Endothelial cell of umbilical vein (primary cell): ENCODE measurements around the gene STK17B. TPM values are rescaled to one million over a fixed set of nuclear protein-coding genes. Genes with fewer than 3 reads are reported as not detected.

Experiments
- BruUV-seq: library from RNA; stranded (reverse); fragments of 400-500 nt; replicated peaks from 2 replicates; lab custom pipeline; 2021; lab: Mats Ljungman, UMichigan
- CTCF ChIA-PET: fragments of 300-600, 350-600 bp; sonication (Branson Sonifier 250); formaldehyde crosslinking; loops from one replicate; lab custom pipeline; 2021; ENCODE audit warnings: antibody characterized with exemption, inconsistent platforms; lab: Charles Lee
- POLR2A ChIA-PET: fragments of 300-600, 350-600 bp; sonication (Branson Sonifier 250); formaldehyde crosslinking; loops from one replicate; lab custom pipeline; 2021; ENCODE audit warnings: antibody characterized with exemption, inconsistent platforms; lab: Charles Lee
- DNase-seq: peaks from one replicate; pipeline ENCODE4 v3.0.0-alpha.2; 2011; ENCODE audit warnings: low read depth, low spot score
- FAIRE-seq: peaks from 2 replicates; lab custom pipeline; 2011; peaks lifted over from hg19 to GRCh38; lab: Jason Lieb, UNC
- H2AFZ ChIP-seq: 2 replicates; pipeline ENCODE4 v1.6.0; 2012; ENCODE audit warnings: low read depth, low read length, control low read depth, inconsistent platforms
- H3K27ac ChIP-seq: 2 replicates; pipeline ENCODE4 v1.5.1; 2011; ENCODE audit warnings: low read depth, mild to moderate bottlenecking, control low read depth, low read length, moderate library complexity; ENCODE audit not compliant: insufficient read depth
- H3K27me3 ChIP-seq, 2 experiments: 2 replicates each; pipeline versions ENCODE4 v1.6.0 to v1.6.1; 2011; ENCODE audit warnings: low read length in 2 of 2, mixed read lengths in 1 of 2; ENCODE audit not compliant: control insufficient read depth in 2 of 2, insufficient read depth in 2 of 2
- H3K36me3 ChIP-seq, 2 experiments: 2 replicates in 1 of 2; 3 replicates in 1 of 2; pipeline ENCODE4 v1.5.1; 2011; ENCODE audit warnings: low read length in 2 of 2, mild to moderate bottlenecking in 1 of 2, moderate library complexity in 1 of 2; ENCODE audit not compliant: control insufficient read depth in 2 of 2, insufficient read depth in 2 of 2; ENCODE audit errors: extremely low read depth in 1 of 2
- H3K4me1 ChIP-seq: 3 replicates; pipeline ENCODE4 v1.5.1; 2011; ENCODE audit warnings: mild to moderate bottlenecking, low read length; ENCODE audit not compliant: control insufficient read depth, insufficient read depth; ENCODE audit errors: extremely low read depth
- H3K4me2 ChIP-seq: 2 replicates; pipeline ENCODE4 v1.6.1; 2011; ENCODE audit warnings: low read length, control low read depth, mixed read lengths; ENCODE audit not compliant: insufficient read depth
- H3K4me3 ChIP-seq, 3 experiments: fragments of 200-600 bp in 1 of 3; sonication (generic), shearing (Covaris generic) in 1 of 3; replicated peaks in 1 of 3; 2 replicates each; pipeline ENCODE4 v1.5.1; 2011 to 2016; ENCODE audit warnings: control low read depth in 3 of 3, low read length in 3 of 3, mild to moderate bottlenecking in 2 of 3, inconsistent platforms in 1 of 3, low read depth in 1 of 3, moderate library complexity in 1 of 3; ENCODE audit not compliant: insufficient read depth in 1 of 3
- H3K79me2 ChIP-seq: 2 replicates; pipeline ENCODE4 v1.6.0; 2012; ENCODE audit warnings: low read length, inconsistent platforms; ENCODE audit not compliant: control insufficient read depth, insufficient read depth
- H3K9ac ChIP-seq: replicated peaks from 2 replicates; pipeline ENCODE3; 2011; ENCODE audit warnings: low read length, control low read depth; ENCODE audit not compliant: insufficient read depth; ENCODE audit errors: extremely low read depth
- H3K9me1 ChIP-seq: replicated peaks from 3 replicates; pipeline ENCODE4 v1.6.0; 2011; ENCODE audit warnings: mild to moderate bottlenecking, low read length; ENCODE audit not compliant: control insufficient read depth, insufficient read depth; ENCODE audit errors: extremely low read depth
- H3K9me3 ChIP-seq: replicated peaks from 2 replicates; pipeline ENCODE4 v1.5.1; 2012; ENCODE audit warnings: low read length, inconsistent platforms; ENCODE audit not compliant: control insufficient read depth, insufficient read depth
- H4K20me1 ChIP-seq: replicated peaks from 2 replicates; pipeline ENCODE3; 2011; ENCODE audit warnings: mild to moderate bottlenecking, low read length; ENCODE audit not compliant: control insufficient read depth, insufficient read depth; ENCODE audit errors: extremely low read depth
- CTCF ChIP-seq, 2 donors: IDR thresholded peaks; 1 replicate in 1 of 2; 2 replicates in 1 of 2; pipeline ENCODE4 v1.5.1; 2011; ENCODE audit warnings: low read length in 2 of 2, mild to moderate bottlenecking in 2 of 2, moderate library complexity in 2 of 2, control low read depth in 1 of 2, inconsistent platforms in 1 of 2, low read depth in 1 of 2; ENCODE audit not compliant: insufficient read depth in 1 of 2; ENCODE audit errors: extremely low read depth in 1 of 2
- EZH2 ChIP-seq: IDR thresholded peaks from 2 replicates; pipeline ENCODE4 v1.6.1; 2012; ENCODE audit warnings: borderline replicate concordance, low read depth, mild to moderate bottlenecking, moderate library complexity, low read length, inconsistent platforms; ENCODE audit not compliant: severe bottlenecking
- FOS ChIP-seq: IDR thresholded peaks from 2 replicates; pipeline ENCODE4 v1.6.1; 2011; ENCODE audit warnings: mild to moderate bottlenecking, low read length, moderate library complexity, borderline replicate concordance; ENCODE audit not compliant: insufficient read depth
- GATA2 ChIP-seq: IDR thresholded peaks from 2 replicates; pipeline ENCODE4 v1.7.0; 2011; ENCODE audit warnings: low read depth, mild to moderate bottlenecking, moderate library complexity, mixed read lengths, low read length; ENCODE audit not compliant: insufficient read length, insufficient read depth
- JUN ChIP-seq: IDR thresholded peaks from 2 replicates; pipeline ENCODE4 v1.6.1; 2011; ENCODE audit warnings: borderline replicate concordance, low read depth; ENCODE audit not compliant: insufficient read length, insufficient read depth
- MAX ChIP-seq: IDR thresholded peaks from 2 replicates; pipeline ENCODE4 v1.6.1; 2011; ENCODE audit not compliant: insufficient read depth, insufficient read length
- MYC ChIP-seq: IDR thresholded peaks from one replicate; pipeline ENCODE4 v1.6.1; 2011; ENCODE audit warnings: mild to moderate bottlenecking, low read depth, low read length
- POLR2A ChIP-seq: IDR thresholded peaks from 2 replicates; pipeline ENCODE4 v1.6.1; 2012; ENCODE audit warnings: low read depth, mild to moderate bottlenecking, control low read depth, low read length
- POLR2AphosphoS5 ChIP-seq: IDR thresholded peaks from 2 replicates; pipeline ENCODE4 v1.6.1; 2012; ENCODE audit warnings: low read depth, mild to moderate bottlenecking, control low read depth, low read length, moderate library complexity; ENCODE audit not compliant: insufficient read depth
- dilution Hi-C: fragments of 300-500 bp; cut with MboI; formaldehyde crosslinking; loops from one replicate; pipeline ENCODE4 v1.15.0; 2019; ENCODE audit warnings: low sequenced_read_pairs; ENCODE audit not compliant: extremely low pct_ligation_motif_present
- intact Hi-C: fragments of 100-400 bp; cut with micrococcal nuclease; formaldehyde crosslinking; loops from one replicate; pipeline ENCODE4 v1.10.0; 2022
- polyA plus RNA-seq, 4 experiments: library from polyadenylated mRNA; depleted of rRNA in 3 of 4; stranded (reverse) in 3 of 4; unstranded in 1 of 4; fragments of >200 nt; gene quantifications; 2 replicates each; pipeline versions ENCODE4 v1.2.1 to v1.2.3, GENCODE V29; 2011 to 2012; ENCODE audit warnings: missing spikeins in 1 of 4
- total RNA-seq: library from RNA; stranded (reverse); gene quantifications from 2 replicates; pipeline ENCODE4 v1.2.3, GENCODE V29; 2021

Gene STK17B
- total and polyA plus RNA-seq, 2 donors (not counting 3 experiments of a cell fraction or from before 2014, with no cell fraction given): 2.5 to 16.6 TPM

- no peak for FAIRE-seq
- dilution Hi-C loops: no loop called here
Observed at GRCh38 chr2:196131949-196132925, 39.1 kb downstream of the STK17B start.

More at GRCh38 chr2:196131949-196132925, 39.1 kb downstream of the STK17B start:
- no peaks in the 10 kb centered on the region for H3K79me2 ChIP-seq
- no peak overlapping the region for H3K4me2 ChIP-seq
- H3K4me3 ChIP-seq: no peak overlapping the region
- peaks cover 4% of the 10 kb centered on the region for H3K9me3 ChIP-seq
- ChIA-PET POLR2A (no interaction called here), CTCF (no interaction called here)
- no peaks in the 10 kb centered on the region for H3K9me1 ChIP-seq
- H3K9ac ChIP-seq: no peak overlapping the region
- H4K20me1 ChIP-seq: no peaks in the 10 kb centered on the region
- no peaks in the 10 kb centered on the region for H3K4me1 ChIP-seq
- H3K27me3 ChIP-seq: no peaks in the 10 kb centered on the region
- intact Hi-C loops: loop anchor here (1.0 to 5.0 kb wide), 3 partner anchors 39 to 205 kb away; partner anchors contain the start of gene STK17B
- BruUV-seq: no TSS peak
- no peak overlapping the region for H2AFZ ChIP-seq
- H3K36me3 ChIP-seq: peaks cover 0 to 3% of the 10 kb centered on the region in 2 experiments
- no peak for DNase-seq
- TF ChIP-seq POLR2AphosphoS5 (no peak), GATA2 (no peak), MYC (no peak), POLR2A (no peak), MAX (no peak), EZH2 (no peak), CTCF (IDR thresholded peaks at IDR 0.05; ENCODE audit: extremely low read depth in 1 of 2, insufficient read depth in 1 of 2, low read depth in 1 of 2, low read length in 2 of 2) (no peak), JUN (no peak), FOS (no peak)
- no peak overlapping the region for H3K27ac ChIP-seq
